GM18499 (cell line): Measurements from ENCODE around the gene ERCC6L2.

Experiments
- ATAC-seq: cut with Tn5 transposase; IDR thresholded peaks from one replicate; pipeline ENCODE4 v1.9.1; 2021; ENCODE audit warnings: moderate number of reproducible peaks; ENCODE audit not compliant: insufficient read depth, unreplicated experiment

Gene ERCC6L2

DNA sequence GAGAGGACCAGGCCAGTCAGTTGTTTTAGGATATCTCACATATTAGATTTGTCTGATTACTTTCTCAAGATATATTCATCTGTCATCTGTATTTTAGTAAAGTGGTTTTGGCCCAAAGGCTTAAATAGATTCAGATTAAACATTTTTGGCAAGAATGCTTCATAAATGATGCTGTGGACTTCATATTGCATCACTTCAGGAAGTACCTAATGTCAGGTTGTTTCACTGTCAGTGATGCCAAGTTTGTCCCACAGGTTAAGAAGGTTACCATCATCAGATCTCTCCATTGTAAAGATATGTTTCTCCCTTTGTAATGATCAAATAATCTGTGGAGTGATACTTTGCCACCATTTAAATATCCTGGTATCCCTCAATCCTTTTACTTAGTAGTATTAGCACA lies 37.3 kb downstream of the ERCC6L2 start:
- ATAC-seq: no peak

DNA sequence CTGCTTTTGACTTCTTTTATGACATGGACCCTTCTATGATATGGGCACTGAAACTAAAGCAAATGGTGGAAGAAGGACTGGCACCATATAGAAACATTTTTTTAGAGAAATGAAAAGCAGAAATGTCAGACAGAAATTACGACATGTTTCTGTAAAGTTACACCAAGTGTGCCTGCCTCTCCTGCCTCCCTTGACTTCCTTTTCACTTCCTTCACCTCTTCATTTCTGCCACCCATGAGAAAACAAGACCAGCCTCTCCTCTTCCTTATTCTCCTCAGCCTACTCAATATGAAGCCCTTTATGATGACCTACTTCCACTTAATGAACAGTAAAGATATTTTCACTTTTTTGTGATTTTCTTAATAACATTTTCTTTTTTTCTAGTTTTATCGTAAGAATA lies 44.5 kb downstream of the ERCC6L2 start:
- no peak for ATAC-seq

DNA sequence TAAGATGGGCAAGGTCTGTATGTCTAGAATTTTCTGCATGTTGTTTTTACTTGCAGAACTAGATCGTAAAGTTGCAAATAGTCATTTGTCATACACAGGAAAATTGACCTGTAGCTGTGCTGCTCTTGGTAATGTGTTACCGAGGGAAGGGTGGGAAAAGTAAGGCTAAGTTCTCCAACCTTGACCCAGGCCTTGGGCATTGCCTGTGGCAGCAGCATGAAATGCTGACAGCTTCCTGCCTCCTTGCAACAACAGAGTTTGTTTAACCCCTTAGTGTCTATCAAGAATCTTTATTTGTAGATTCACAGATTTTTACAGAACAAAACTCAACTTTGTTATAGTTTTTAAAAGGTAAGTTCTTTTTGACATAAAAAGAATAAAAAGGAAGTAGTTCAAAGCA lies 48.3 kb downstream of the ERCC6L2 start:
- no peak for ATAC-seq

- ATAC-seq: no peak
These were observed 49.5 kb downstream of the ERCC6L2 start for GRCh38 chr9:95924987-95925386.

DNA sequence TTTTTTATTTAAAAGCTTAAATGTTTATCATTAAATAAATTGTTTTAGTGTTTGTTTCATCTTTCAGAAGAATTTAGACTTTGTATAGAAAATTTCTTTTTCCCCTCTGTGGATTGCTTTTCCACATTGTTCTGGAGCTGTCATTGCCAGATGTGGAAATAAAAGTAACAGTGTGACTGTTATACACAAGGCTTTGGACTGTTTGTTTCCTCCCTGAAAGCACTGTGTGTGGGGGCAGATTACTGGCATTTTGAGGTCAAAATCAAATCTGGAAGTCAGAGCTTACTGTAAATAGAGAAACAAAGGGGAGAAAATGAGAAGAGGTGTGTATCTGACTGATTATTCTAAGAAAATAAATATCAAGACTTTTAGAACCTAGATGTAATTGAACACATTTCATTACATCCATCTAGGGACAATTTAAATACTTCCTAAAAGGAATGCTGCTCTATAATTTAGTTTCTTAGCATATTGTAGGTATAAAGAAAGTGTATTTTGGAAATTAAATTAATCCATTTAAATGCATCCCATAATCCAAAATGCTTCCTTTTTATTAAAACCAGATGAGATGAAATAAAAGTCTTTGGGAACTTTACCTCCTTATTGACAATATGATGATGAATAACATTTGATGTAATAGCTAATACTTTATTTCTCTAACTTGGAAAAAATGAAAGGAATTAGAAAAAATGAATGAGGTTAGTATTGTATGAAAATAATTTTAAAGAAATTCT lies 51.9 kb downstream of the ERCC6L2 start:
- no peak for ATAC-seq

GRCh38 chr9:95930277-95930676 lies 54.8 kb downstream of the ERCC6L2 start:
- no peak for ATAC-seq

DNA sequence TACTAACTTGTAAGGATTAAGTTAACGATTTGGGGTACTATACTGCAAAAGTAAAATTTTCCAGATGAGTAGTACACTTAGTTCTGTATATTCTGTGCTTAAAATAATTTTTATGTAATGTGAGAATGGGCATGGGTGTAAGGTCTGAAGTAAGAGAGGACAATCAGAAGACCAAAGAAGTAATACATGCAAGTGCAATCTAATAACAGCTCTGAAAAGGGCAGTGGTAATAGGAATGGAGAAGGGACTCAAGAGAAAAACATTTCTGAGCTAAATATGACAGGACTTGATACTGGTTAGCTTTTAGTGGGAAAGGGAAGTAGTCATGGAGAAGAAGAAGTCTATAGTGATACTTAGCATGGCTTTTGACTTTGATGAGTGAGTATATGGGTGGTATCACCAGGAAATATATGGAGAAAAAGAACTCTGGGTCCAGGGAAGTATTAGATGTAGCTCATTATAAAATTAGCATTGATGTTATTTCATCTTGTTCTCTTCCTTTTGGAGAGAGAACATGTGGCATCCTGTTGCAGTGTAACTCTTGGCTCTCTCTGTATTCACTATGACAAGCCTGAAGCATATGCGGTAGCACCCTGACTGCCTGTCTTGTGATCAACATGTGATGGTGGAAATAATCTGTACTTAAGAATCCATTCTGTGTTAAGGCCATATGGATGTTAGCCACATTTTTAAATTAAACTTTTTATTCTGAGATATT lies 60.5 kb downstream of the ERCC6L2 start:
- no peak for ATAC-seq

GRCh38 chr9:95936579-95937075 lies 61.1 kb downstream of the ERCC6L2 start:
- no peak for ATAC-seq

GRCh38 chr9:95937131-95937530 lies 61.6 kb downstream of the ERCC6L2 start:
- no peak for ATAC-seq

DNA sequence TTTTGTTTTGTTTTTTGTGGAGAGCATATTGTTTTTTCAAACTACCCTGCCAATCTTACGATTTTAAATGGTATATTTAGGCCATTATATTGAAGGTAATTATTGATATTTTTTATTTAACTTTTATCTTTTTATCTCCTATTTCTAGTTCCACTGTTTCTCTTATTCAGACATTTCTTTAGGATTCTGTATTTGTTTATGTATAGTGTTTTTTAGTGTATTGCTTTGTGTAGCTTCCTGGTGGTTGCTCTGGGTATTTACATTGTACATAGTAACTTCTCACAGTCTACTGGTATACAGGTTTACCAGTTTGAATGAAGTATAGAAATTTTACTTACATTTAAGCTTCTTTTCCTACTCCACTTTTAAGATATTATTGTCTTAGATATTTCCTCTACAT lies 63.2 kb downstream of the ERCC6L2 start:
- ATAC-seq: no peak

DNA sequence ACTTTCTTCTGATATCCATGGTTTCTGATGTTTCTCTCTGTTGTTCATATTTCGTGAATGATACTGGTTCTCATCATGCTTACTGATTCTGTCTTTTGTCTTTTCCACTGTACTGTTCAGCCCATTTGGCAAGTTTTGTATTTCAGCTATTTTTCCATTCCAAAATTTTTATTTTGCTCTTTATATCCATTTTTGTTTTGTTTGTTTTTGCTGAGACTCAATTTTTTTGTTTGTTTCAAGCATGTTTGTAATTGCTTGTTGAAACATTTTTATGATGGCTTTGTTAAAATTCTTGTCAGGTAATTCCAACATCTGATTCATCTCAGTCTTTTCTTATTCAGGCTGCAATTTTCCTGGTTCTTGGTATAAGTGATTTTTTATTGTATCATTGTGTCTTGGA lies 64.0 kb downstream of the ERCC6L2 start:
- no peak for ATAC-seq

GRCh38 chr9:95940265-95940664 lies 64.8 kb downstream of the ERCC6L2 start:
- no peak for ATAC-seq

- ATAC-seq: no peak
These were observed 66.5 kb downstream of the ERCC6L2 start for GRCh38 chr9:95942016-95942415.

GRCh38 chr9:95947118-95947517 lies 71.6 kb downstream of the ERCC6L2 start:
- ATAC-seq: no peak

DNA sequence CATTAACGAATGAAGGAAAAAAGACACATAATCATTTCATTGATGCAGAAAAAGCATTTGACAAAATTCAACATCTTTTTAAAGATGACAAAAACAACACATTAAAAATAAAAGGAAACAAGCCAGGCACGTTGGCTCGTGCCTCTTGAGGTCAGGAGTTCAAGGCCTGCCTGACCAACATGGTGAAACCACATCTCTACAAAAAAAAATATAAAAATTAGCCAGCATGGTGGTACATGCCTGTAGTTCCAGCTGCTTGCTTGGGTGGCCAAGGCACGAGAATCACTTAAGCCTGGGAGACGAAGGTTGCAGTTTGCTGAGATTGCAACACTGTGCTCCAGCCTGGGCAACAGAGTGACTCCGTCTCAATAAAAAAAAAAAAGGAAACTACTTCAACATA lies 77.0 kb downstream of the ERCC6L2 start:
- ATAC-seq: no peak

- ATAC-seq: no peak
These were observed 78.5 kb downstream of the ERCC6L2 start for GRCh38 chr9:95953986-95954385.

- ATAC-seq: no peak
These were observed 79.4 kb downstream of the ERCC6L2 start for GRCh38 chr9:95954940-95955339.

DNA sequence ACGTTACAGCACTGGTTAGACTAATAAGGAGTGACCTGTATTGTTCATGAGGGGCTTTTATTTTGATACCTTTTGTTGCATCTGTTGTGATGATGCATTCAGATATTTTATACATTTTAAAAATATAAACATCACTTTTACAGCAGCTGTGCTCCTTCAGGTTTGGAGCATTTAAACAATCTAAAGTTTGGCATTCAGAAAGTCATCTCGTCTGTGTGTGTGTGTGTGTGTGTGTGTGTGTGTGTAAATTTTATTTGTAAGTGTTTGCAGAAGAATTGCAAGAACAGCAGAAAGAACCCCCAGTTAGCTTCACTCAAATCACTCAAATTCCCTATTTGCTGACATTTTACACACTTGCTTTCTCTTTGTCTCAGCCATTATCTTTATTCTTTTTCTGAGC lies 87.4 kb downstream of the ERCC6L2 start:
- no peak for ATAC-seq

GRCh38 chr9:95963659-95964058 lies 88.2 kb downstream of the ERCC6L2 start:
- no peak for ATAC-seq

GRCh38 chr9:95966306-95966705 lies 90.8 kb downstream of the ERCC6L2 start:
- no peak for ATAC-seq

DNA sequence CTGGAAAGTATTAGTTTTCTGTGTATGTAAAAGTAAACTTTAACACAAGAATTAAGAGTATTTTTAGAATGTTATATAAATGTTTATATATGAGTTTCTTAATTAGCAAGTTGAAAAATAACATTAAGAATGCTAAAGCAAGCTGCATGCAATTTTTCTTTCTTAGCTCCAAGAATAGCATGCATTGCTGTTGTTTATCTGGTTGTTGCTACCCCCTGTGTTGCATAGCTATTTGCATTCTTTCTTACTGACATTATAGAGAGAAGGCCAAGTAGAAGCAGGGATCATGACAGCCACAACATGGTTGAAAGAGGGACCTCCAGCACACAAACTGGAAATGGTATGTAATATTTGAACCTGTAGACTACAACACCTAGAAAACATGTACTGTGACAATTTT lies 94.8 kb downstream of the ERCC6L2 start:
- ATAC-seq: no peak

GRCh38 chr9:95971815-95972214 lies 96.3 kb downstream of the ERCC6L2 start:
- no peak for ATAC-seq
